Measurements from ENCODE around the gene JMY. TPM values are rescaled to one million over a fixed set of nuclear protein-coding genes. Genes with fewer than 3 reads are reported as not detected.
A peak's percentile ranks its signal among the peaks of the same experiment; 100 is the strongest.

Gene JMY
- total RNA-seq, 1 donor from 2014 or later = 7.0 TPM

DNA sequence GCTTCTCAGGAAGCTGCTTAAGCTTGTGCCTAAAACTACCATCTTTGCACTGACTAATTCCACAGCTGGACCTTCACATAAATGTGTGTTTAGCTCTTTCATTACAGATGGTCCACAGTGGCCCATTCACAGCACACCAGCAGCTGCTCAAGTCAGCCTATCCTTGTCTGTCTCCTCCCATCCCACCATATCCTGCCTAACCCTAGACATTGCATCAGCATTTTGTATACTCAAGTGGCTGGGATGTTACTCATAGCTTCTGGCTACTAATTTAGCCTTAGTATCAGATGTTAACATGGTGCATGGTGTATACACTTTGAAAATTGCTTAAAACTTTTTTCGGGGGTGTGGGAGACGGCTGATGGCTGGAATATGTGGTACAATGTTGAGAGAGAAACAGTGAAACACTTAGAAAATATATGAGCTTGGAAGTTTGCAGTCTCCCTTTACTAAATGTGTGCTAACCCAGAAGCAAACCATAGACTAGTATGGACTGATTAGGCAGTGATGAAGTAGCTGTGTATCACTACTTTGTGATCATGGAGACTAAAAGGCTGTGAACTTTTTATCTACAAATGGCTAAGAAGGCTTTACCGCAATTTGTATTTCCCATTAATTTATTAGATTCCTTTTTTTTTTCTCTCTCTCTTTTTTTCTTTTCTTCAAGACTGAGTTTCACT lies 83.1 kb downstream of the JMY start:
- H3K36me3 ChIP-seq (ENCODE audit: insufficient read depth, low read length) = peaks cover 4% of the 10 kb centered on the region
- peaks cover 10% of the 10 kb centered on the region for H3K4me1 Mint-ChIP-seq (ENCODE audit: low read depth, unreplicated experiment)
- no peaks in the 10 kb centered on the region for H3K79me2 ChIP-seq (ENCODE audit: insufficient read depth, low read length)
- TF ChIP-seq, protein P1, sequence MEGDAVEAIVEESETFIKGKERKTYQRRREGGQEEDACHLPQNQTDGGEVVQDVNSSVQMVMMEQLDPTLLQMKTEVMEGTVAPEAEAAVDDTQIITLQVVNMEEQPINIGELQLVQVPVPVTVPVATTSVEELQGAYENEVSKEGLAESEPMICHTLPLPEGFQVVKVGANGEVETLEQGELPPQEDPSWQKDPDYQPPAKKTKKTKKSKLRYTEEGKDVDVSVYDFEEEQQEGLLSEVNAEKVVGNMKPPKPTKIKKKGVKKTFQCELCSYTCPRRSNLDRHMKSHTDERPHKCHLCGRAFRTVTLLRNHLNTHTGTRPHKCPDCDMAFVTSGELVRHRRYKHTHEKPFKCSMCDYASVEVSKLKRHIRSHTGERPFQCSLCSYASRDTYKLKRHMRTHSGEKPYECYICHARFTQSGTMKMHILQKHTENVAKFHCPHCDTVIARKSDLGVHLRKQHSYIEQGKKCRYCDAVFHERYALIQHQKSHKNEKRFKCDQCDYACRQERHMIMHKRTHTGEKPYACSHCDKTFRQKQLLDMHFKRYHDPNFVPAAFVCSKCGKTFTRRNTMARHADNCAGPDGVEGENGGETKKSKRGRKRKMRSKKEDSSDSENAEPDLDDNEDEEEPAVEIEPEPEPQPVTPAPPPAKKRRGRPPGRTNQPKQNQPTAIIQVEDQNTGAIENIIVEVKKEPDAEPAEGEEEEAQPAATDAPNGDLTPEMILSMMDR (IDR thresholded peaks at IDR 0.05; ENCODE audit: insufficient read depth, low read depth, low read length) = no peak
- no peak for TF ChIP-seq EZH2 (IDR thresholded peaks at IDR 0.05; ENCODE audit: insufficient read depth, low read length)
- no peaks in the 10 kb centered on the region for H3K27me3 Mint-ChIP-seq (ENCODE audit: low read depth, unreplicated experiment)
- H3K4me3 Mint-ChIP-seq (ENCODE audit: unreplicated experiment) = peak overlapping the region; percentile 31
- peaks cover 4% of the 10 kb centered on the region for H3K36me3 Mint-ChIP-seq (ENCODE audit: low read depth, unreplicated experiment)
- peak; percentile 92 for DNase-seq (ENCODE audit: low read depth)
- FAIRE-seq = peak; percentile 70
- peak overlapping the region; percentile 74 for H2AFZ ChIP-seq (ENCODE audit: low read depth, low read length)
- no peak overlapping the region for H3K9ac ChIP-seq (ENCODE audit: low read length)
- no peaks in the 10 kb centered on the region for H3K27me3 ChIP-seq (ENCODE audit: insufficient read depth, low read length)
- no peaks in the 10 kb centered on the region for H4K20me1 ChIP-seq (ENCODE audit: insufficient read depth, low read length)
- H3K27ac Mint-ChIP-seq (ENCODE audit: unreplicated experiment) = peak overlapping the region; percentile 99
- no peaks in the 10 kb centered on the region for H3K9me3 ChIP-seq (ENCODE audit: insufficient read depth, low read depth, low read length)
- H3K4me3 ChIP-seq (ENCODE audit: insufficient read depth, low read depth, low read length) = no peak overlapping the region
- H3K9me3 Mint-ChIP-seq (ENCODE audit: unreplicated experiment) = no peaks in the 10 kb centered on the region
- peaks cover 7% of the 10 kb centered on the region for H3K4me1 ChIP-seq (ENCODE audit: insufficient read depth, low read length)
- no peak overlapping the region for H3K27ac ChIP-seq (ENCODE audit: low read depth, low read length)
- peak overlapping the region; percentile 52 for H3K4me2 ChIP-seq (ENCODE audit: low read length)

DNA sequence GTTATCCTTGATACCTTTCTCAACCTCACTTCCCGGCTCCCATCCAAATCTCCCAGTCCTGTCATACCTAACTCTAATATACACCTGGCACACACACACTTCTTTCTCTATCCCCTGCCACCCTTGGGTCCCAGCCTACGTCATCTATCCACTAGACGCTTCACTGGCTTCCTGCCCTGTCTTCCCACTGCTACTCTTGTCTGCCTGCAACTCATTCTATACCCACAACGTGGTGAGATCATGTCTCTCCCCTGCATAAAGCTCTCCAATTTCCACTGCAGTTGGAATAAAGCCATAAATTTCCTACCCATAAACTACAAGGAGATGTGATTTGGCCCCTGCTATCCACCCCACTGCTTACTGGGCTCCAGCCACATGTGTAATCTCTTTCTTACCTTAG lies 93.5 kb downstream of the JMY start:
- TF ChIP-seq, protein P1 (IDR thresholded peaks at IDR 0.05; ENCODE audit: insufficient read depth, low read depth, low read length) = no peak
- TF ChIP-seq EZH2 (IDR thresholded peaks at IDR 0.05; ENCODE audit: insufficient read depth, low read length) = no peak
- Histone ChIP-seq H3K36me3 (ENCODE audit: insufficient read depth, low read length) (no peaks in the 10 kb centered on the region), H2AFZ (ENCODE audit: low read depth, low read length) (no peak overlapping the region), H3K4me1 (ENCODE audit: insufficient read depth, low read length) (no peaks in the 10 kb centered on the region), H3K27ac (ENCODE audit: low read depth, low read length) (no peak overlapping the region), H3K9me3 (ENCODE audit: insufficient read depth, low read depth, low read length) (no peaks in the 10 kb centered on the region), H3K4me3 (ENCODE audit: insufficient read depth, low read depth, low read length) (no peak overlapping the region), H4K20me1 (ENCODE audit: insufficient read depth, low read length) (no peaks in the 10 kb centered on the region), H3K4me2 (ENCODE audit: low read length) (no peak overlapping the region), H3K79me2 (ENCODE audit: insufficient read depth, low read length) (no peaks in the 10 kb centered on the region), H3K9ac (ENCODE audit: low read length) (no peak overlapping the region), H3K27me3 (ENCODE audit: insufficient read depth, low read length) (no peaks in the 10 kb centered on the region)
- FAIRE-seq = no peak
- H3K27me3 Mint-ChIP-seq (ENCODE audit: low read depth, unreplicated experiment) = no peaks in the 10 kb centered on the region
- H3K4me3 Mint-ChIP-seq (ENCODE audit: unreplicated experiment) = no peak overlapping the region
- peaks cover 14% of the 10 kb centered on the region for H3K36me3 Mint-ChIP-seq (ENCODE audit: low read depth, unreplicated experiment)
- no peaks in the 10 kb centered on the region for H3K9me3 Mint-ChIP-seq (ENCODE audit: unreplicated experiment)
- H3K4me1 Mint-ChIP-seq (ENCODE audit: low read depth, unreplicated experiment) = peaks cover 5% of the 10 kb centered on the region
- no peak for DNase-seq (ENCODE audit: low read depth)
- peak overlapping the region; percentile 29 for H3K27ac Mint-ChIP-seq (ENCODE audit: unreplicated experiment)

DNA sequence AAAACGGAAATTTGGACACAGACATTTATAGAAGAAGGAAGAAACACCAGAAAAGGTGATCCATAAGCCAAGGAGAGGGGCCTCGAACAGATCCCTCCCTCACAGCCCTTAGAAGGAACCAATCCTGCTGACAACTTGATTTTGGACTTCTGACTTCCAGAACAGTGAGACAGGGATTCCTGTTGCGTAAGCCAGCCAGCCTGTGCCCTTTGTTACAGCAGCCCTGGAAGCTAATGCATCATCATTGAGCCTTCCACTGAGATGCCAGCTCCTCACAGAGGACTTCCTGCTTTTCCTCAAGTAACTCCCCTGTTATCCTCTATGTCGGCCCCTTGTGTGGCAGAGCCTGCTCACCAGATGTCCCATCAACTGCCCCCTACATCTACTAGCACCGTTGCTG lies 94.1 kb downstream of the JMY start:
- H3K27me3 Mint-ChIP-seq (ENCODE audit: low read depth, unreplicated experiment) = no peaks in the 10 kb centered on the region
- Histone ChIP-seq H3K36me3 (ENCODE audit: insufficient read depth, low read length) (no peaks in the 10 kb centered on the region), H3K4me2 (ENCODE audit: low read length) (no peak overlapping the region), H3K9ac (ENCODE audit: low read length) (no peak overlapping the region), H3K27me3 (ENCODE audit: insufficient read depth, low read length) (no peaks in the 10 kb centered on the region), H4K20me1 (ENCODE audit: insufficient read depth, low read length) (no peaks in the 10 kb centered on the region), H3K4me1 (ENCODE audit: insufficient read depth, low read length) (no peaks in the 10 kb centered on the region), H3K27ac (ENCODE audit: low read depth, low read length) (no peak overlapping the region), H3K4me3 (ENCODE audit: insufficient read depth, low read depth, low read length) (no peak overlapping the region), H2AFZ (ENCODE audit: low read depth, low read length) (no peak overlapping the region), H3K9me3 (ENCODE audit: insufficient read depth, low read depth, low read length) (no peaks in the 10 kb centered on the region), H3K79me2 (ENCODE audit: insufficient read depth, low read length) (no peaks in the 10 kb centered on the region)
- H3K4me1 Mint-ChIP-seq (ENCODE audit: low read depth, unreplicated experiment) = peaks cover 5% of the 10 kb centered on the region
- H3K9me3 Mint-ChIP-seq (ENCODE audit: unreplicated experiment) = peaks cover 4% of the 10 kb centered on the region
- no peak overlapping the region for H3K4me3 Mint-ChIP-seq (ENCODE audit: unreplicated experiment)
- H3K36me3 Mint-ChIP-seq (ENCODE audit: low read depth, unreplicated experiment) = peaks cover 14% of the 10 kb centered on the region
- FAIRE-seq = no peak
- H3K27ac Mint-ChIP-seq (ENCODE audit: unreplicated experiment) = no peak overlapping the region
- TF ChIP-seq, protein P1 (IDR thresholded peaks at IDR 0.05; ENCODE audit: insufficient read depth, low read depth, low read length) = no peak
- no peak for TF ChIP-seq EZH2 (IDR thresholded peaks at IDR 0.05; ENCODE audit: insufficient read depth, low read length)
- no peak for DNase-seq (ENCODE audit: low read depth)

Measured in astrocyte (in vitro differentiated cells and primary cell).